GM13977 (cell line): Measurements from ENCODE around the gene SLC22A13.

Experiments used
- DNase-seq: peaks from one replicate; pipeline ENCODE4 v3.0.0; 2012; ENCODE audit warnings: low spot score
- CTCF ChIP-seq: IDR thresholded peaks from 2 replicates; pipeline ENCODE4 v1.5.1; 2012; ENCODE audit warnings: mild to moderate bottlenecking, control low read depth; ENCODE audit not compliant: insufficient read depth; ENCODE audit errors: extremely low read depth, missing control alignments
- in situ Hi-C: fragments of 300-500 bp; cut with MboI; formaldehyde crosslinking; loops from one replicate; pipeline ENCODE4 v1.12.0; 2022; ENCODE audit warnings: low sequenced_read_pairs, low pct_unique_long_range_greater_than_20kb, mixed read lengths, inconsistent platforms; ENCODE audit not compliant: unreplicated experiment

Gene SLC22A13

GRCh38 chr3:38297947-38298711 is 32.5 kb downstream of the SLC22A13 start:
- no peak for DNase-seq
- in situ Hi-C loops, result no loop called here

GRCh38 chr3:38306941-38307340 is 41.3 kb downstream of the SLC22A13 start:
- no peak for DNase-seq
- in situ Hi-C loops, result no loop called here
- TF ChIP-seq CTCF, result no peak

More at GRCh38 chr3:38297947-38298711, 32.5 kb downstream of the SLC22A13 start:
- peak; percentile 34 for TF ChIP-seq CTCF

DNA sequence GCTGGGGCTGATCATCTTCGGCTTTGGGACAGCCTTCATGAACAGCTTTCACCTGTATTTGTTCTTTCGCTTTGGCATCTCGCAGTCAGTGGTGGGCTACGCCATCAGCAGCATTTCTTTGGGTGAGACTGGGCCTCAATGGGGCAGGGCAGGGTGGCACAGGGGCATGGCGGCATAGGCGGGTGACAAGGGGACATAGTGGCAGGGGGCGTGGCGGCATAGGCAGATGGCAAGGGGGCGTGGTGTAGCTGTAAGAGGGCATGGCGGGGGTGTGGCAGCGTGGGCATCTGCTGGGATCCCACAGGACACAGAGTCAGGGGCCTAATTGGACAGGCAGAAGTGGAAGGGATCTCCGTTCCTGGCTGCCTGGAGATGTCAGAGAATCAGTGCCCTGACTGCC is 42.0 kb downstream of the SLC22A13 start:
- no peak for TF ChIP-seq CTCF

DNA sequence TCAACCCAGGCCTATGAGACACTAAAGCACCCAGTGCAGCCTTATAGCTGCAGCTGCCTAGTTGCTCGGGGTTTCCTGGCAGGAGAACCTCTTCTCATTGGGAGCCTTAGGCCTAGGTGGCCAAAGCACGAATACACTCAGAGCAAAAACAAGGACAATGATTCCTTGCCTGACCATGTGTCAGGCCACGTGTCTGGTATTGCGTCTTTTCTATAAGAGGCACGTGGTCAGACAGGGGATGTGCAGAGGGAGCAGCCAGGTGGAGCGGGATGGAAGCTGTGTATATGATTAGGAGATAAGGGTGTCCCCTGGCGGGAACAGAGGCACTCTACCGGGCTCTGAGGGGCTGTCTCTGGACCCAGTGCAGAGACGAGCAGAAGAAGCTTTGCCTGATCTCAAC is 42.8 kb downstream of the SLC22A13 start:
- TF ChIP-seq CTCF, result no peak
- in situ Hi-C loops, result no loop called here
- DNase-seq, result no peak

More for the DNA sequence above, 42.0 kb downstream of the SLC22A13 start:
- no peak for DNase-seq
- in situ Hi-C loops, result no loop called here

DNA sequence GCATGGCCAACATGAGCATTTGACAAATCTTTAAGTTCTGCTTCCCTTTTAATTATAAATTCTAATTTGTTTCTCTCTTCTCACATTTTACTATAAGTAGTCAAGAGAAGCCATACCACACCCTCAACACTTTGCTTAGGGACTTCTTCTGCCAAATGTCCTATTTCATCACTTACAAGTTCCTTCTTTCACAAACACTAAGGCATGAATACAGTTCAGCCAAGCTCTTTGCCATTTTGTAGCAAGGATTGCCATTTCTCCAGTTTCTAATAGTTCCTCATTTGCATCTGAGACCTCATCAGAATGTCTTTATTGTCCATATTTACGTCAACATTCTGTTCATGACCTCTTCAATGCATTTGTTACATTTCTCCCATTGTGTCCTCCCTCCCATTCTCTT is 45.9 kb downstream of the SLC22A13 start:
- in situ Hi-C loops, result no loop called here
- no peak for DNase-seq
- TF ChIP-seq CTCF, result no peak

GRCh38 chr3:38311941-38312340 is 46.3 kb downstream of the SLC22A13 start:
- no peak for DNase-seq
- TF ChIP-seq CTCF, result no peak

DNA sequence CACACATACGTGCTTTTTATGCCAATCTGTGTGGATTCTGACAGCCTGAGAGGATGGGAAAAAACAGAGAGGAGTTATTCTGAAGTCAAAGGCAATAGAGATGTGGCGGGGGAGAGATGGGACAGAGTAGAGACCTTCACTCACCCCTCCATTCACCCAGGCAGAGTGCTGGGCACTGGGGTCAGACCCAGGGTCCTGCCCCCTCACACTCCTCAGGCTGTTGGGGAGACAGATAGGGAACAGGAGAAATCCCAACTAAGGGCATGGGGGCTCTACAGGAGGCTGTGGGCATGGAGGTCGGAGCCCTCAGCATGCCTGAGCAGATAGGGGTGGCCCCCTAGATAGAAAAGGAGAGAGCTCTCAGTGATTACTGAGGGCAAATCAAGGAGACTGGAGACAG is 46.7 kb downstream of the SLC22A13 start:
- no peak for DNase-seq
- no peak for TF ChIP-seq CTCF
- in situ Hi-C loops, result no loop called here

More at GRCh38 chr3:38311941-38312340, 46.3 kb downstream of the SLC22A13 start:
- in situ Hi-C loops, result no loop called here
